ENCODE data around the gene CNOT1. TPM values are rescaled to one million over a fixed set of nuclear protein-coding genes. Genes with fewer than 3 reads are reported as not detected.

CNOT1 gene
- total RNA-seq, 1 donor = 136 TPM

GRCh38 chr16:58515125-58515870 is 114.3 kb downstream of the CNOT1 start, which contains the start of gene SETD6:
SETD6 (plus strand) TSS chr16:58515517; CDS start chr16:58515538, 21 bp downstream.
- DNase-seq (ENCODE audit: low read depth) = peak; percentile 86
- peak within 1 kb of the TSS; percentile 84 for H3K4me3 ChIP-seq (ENCODE audit: low read depth, low read length)
- TF ChIP-seq CTCF (IDR thresholded peaks at IDR 0.05; ENCODE audit: insufficient read depth, low read length) = peak; percentile 33

GRCh38 chr16:58513874-58514273 is 115.8 kb downstream of the CNOT1 start:
- no peak for TF ChIP-seq CTCF (IDR thresholded peaks at IDR 0.05; ENCODE audit: insufficient read depth, low read length)
- no peak overlapping the region for H3K4me3 ChIP-seq (ENCODE audit: low read depth, low read length)
- DNase-seq (ENCODE audit: low read depth) = peak; percentile 25

GRCh38 chr16:58511933-58512815 is 117.5 kb downstream of the CNOT1 start:
- TF ChIP-seq CTCF (IDR thresholded peaks at IDR 0.05; ENCODE audit: insufficient read depth, low read length) = peak; percentile 64
- peak; percentile 61 for DNase-seq (ENCODE audit: low read depth)
- H3K4me3 ChIP-seq (ENCODE audit: low read depth, low read length) = no peak overlapping the region

- TF ChIP-seq CTCF (IDR thresholded peaks at IDR 0.05; ENCODE audit: insufficient read depth, low read length) = no peak
- H3K4me3 ChIP-seq (ENCODE audit: low read depth, low read length) = no peak overlapping the region
- no peak for DNase-seq (ENCODE audit: low read depth)
These were observed 118.6 kb downstream of the CNOT1 start for GRCh38 chr16:58510776-58511628.

GRCh38 chr16:58510097-58510775 is 119.4 kb downstream of the CNOT1 start:
- no peak for TF ChIP-seq CTCF (IDR thresholded peaks at IDR 0.05; ENCODE audit: insufficient read depth, low read length)
- H3K4me3 ChIP-seq (ENCODE audit: low read depth, low read length) = no peak overlapping the region

More at GRCh38 chr16:58510097-58510775, 119.4 kb downstream of the CNOT1 start:
- no peak for DNase-seq (ENCODE audit: low read depth)
